Esophagus muscularis mucosa (tissue), 3 donors: ENCODE measurements around the gene KLK14.

Experiments
- POLR2A ChIP-seq: fragments of 450-650 bp; IDR thresholded peaks from one replicate; pipeline ENCODE4 v1.6.1; 2017; ENCODE audit warnings: antibody characterized with exemption, moderate library complexity, mild to moderate bottlenecking, low read depth
- TF ChIP-seq, protein P1 (sequence below), 3 experiments: fragments of 200-600 bp in 2 of 3; fragments of 450-650 bp in 1 of 3; sonication (generic) in 2 of 3; IDR thresholded peaks; one replicate each; pipeline ENCODE4 v1.5.1; 2017 to 2019; ENCODE audit warnings: antibody characterized with exemption in 3 of 3, mild to moderate bottlenecking in 2 of 3, moderate library complexity in 1 of 3

DNA sequence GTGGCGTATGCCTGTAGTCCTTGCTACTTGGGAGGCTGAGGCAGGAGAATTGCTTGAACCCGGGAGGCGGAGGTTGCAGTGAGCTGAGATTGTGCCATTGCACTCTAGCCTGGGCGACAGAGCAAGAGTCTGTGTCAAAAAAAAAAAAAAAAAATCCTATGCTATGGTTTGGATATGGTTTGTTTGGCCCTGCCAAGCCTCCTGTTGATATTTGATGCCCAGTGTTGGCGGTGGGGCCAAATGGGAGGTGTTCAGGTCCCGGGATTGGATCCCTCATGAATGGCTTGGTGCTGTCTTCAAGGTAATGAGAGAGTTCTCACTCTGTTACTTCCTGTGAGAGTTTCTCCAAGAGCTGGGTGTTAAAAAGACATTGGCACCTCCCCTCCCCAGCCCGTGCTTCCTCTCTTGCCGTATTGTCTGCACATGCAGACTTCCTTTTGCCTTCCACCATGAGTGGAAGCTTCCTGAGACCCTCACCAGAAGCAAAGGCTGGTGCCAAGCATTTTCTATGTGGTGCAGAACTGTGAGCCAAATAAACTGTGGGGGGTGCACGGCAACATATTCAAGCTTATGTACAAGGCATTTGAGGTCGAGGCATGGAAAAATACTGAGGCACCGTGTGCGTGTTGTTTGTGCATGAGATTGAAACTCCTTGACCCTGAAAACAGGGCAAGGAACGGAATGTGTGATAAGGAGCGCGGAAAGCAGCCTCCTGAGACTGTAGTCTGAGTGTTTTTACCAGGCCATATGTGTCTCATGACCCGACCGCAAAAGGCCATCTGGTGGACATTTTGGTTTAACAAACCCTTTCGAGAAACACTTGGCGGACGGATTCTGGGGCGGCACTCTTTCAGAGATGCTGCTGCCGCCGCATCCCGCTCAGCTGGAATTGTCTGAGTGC is 49.3 kb upstream of the KLK14 start:
- no peak for TF ChIP-seq POLR2A
- TF ChIP-seq, protein P1, sequence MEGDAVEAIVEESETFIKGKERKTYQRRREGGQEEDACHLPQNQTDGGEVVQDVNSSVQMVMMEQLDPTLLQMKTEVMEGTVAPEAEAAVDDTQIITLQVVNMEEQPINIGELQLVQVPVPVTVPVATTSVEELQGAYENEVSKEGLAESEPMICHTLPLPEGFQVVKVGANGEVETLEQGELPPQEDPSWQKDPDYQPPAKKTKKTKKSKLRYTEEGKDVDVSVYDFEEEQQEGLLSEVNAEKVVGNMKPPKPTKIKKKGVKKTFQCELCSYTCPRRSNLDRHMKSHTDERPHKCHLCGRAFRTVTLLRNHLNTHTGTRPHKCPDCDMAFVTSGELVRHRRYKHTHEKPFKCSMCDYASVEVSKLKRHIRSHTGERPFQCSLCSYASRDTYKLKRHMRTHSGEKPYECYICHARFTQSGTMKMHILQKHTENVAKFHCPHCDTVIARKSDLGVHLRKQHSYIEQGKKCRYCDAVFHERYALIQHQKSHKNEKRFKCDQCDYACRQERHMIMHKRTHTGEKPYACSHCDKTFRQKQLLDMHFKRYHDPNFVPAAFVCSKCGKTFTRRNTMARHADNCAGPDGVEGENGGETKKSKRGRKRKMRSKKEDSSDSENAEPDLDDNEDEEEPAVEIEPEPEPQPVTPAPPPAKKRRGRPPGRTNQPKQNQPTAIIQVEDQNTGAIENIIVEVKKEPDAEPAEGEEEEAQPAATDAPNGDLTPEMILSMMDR (IDR thresholded peaks at IDR 0.05): no peak
